OCI-M2 (cell line): ENCODE results near the gene PRKCA.
"Not testable (repeated sequence)": the region's sequence is repeated elsewhere in the genome, so short reads cannot be mapped to it uniquely, and the experiment has no call there.

Experiments used
- DNase-seq: peaks from one replicate; lab custom pipeline; 2025; ENCODE audit not compliant: unreplicated experiment; lab: John Stamatoyannopoulos, UW

The PRKCA gene

DNA sequence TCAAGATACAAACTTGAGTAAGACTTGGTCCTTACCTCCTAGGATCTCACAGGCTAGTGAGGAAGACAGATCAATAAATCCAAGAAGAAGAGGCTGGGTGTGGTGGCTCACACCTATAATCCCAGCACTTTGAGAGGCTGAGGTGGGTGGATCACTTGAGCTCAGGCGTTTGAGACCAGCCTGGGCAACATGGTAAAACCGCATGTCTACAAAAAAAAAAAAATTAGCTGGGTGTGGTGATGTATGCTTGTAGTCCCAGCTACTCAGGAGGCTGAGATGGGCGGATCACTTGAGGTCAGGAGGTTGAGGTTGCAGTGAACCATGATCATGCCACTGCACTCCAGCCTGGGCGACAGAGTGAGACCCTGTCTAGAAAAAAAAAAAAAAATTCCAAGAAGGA is 423.0 kb downstream of the PRKCA start:
- not testable (repeated sequence) for DNase-seq

DNA sequence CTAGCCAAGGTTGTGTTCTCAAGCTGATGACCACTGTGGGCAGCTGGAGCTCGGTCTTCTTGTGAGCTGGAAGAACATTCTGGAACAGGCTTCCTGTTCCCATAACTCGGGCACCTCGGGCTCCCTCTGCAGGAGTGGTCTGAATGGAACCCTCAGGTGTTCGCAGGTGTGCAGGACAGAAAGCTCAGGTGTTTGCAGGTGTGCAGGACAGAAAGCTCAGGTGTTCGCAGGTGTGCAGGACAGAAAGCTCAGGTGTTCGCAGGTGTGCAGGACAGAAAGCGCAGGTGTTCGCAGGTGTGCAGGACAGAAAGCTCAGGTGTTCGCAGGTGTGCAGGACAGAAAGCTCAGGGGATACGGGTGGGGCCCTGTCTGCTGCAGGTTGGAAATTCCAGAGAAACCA is 423.5 kb downstream of the PRKCA start:
- no peak for DNase-seq

DNA sequence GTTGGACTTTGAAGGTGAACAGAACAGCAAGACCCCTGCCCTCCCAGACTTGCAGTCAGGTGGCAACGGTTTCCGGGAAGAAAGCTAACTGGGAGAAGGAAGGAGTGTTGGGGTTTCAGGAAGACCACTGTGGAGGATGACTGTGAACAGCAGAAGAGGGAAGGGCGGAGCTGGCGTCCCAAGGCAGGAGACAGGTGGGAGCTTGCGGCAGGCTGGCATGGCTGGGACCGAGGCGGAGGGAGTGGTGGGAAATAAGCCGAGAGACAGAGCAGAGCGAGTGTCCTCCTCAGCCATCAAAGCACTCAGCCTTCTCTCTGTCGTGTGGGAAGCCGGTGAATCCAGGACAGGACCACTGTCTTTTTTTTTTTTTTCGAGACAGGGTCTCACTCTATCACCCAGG is 424.0 kb downstream of the PRKCA start:
- no peak for DNase-seq

DNA sequence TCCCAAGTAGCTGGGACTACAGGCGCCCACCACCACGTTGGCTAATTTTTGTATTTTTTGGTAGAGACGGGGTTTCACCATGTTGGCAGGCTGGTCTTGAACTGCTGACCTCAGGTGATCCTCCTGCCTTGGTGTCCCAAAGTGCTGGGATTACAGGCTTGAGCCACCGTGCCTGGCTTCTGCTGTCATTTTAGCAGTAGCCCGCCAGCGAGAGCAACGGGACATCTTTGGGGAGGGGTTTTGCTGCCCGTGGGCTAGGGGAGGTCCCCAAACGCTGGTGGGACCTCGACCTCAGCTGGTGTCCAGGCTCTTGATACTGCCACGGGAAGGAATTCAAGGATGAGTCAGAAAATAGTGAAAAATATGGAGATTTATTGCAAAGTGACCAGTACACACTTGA is 424.4 kb downstream of the PRKCA start:
- DNase-seq, result no peak

DNA sequence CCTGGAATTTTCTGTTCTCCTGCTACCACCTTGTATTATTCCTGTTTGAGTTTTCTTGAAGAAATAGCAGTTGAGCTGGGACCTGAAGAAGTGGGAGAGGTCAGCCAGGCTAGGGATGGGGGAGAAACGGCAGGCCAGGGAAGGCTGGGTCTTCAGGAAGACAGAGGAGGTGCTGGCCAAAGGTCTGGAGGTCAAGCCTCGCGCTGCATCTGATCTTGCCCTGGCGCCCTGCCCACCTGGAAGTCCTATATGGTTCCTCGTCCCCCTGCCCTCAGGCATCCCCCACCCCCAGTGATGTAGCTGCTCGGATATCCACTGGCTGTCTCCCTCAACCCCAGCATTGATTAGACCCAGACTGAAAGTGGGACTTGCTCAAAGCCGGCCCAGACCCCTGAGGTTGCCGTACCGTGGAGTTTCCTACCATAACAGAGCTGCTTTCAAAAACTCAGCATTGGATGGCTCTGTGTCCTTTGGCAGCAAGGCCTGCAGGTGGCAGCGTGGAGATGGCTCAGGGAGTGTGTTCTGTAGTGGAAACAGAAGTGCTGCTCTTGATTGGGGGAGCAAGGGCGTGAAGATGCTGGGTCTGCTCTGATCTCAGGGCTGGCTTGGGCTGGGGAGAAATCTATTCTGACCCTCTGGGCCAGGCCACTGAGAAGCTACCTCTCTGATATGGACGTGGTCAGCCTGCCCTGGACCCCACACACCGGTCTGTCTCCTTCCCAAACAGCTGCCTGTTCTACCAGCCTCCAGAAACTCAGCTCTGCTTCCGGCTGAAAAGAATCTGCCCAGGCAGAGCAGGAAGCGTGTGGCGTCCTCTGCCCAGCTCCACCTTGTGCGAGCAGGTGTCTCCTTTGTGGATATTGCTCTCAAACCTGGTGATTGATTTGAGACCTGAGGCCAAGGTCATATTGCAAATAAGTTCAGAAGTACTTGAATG is 425.5 kb downstream of the PRKCA start:
- no peak for DNase-seq

DNA sequence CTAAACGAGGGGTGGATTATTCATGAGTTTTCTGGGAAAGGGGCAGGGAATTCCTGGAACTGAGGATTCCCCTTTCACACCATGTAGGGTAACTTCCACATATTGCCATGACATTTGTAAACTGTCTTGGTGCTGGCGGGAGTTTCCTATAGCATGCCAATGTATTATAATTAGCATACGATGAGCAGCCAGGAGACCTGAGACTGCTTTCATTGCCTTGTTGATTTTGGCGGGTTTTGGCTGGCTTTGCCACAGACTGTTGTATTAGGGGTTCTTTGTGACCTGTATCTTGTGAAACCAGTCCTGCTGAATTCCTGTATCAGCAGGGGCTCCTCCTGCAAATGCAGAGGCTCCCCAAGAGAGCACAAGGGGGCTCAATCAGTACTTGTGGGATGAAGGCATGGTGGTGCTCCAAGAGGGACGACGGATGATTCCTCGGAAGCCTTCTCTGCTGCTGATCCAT is 428.1 kb downstream of the PRKCA start:
- DNase-seq, result no peak

DNA sequence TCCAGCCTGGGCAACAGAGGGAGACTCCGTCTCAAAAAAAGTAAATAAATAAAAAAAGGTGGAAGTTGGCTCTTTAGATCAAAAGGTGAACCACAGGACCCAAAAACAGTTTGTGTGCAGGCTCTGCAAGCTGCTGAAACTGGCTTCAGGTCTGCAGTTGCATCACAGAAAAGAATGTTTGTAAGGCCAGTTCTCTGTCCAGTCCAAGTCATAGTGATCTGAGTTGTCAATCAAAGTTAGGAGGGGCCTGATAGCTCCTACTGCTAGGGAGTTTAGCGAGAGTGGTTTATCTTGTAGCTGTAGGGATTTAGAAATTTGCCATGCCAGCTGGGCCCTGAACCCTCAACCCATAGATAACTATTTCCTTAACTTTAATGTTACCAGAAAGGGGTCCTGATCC is 431.3 kb downstream of the PRKCA start:
- no peak for DNase-seq

DNA sequence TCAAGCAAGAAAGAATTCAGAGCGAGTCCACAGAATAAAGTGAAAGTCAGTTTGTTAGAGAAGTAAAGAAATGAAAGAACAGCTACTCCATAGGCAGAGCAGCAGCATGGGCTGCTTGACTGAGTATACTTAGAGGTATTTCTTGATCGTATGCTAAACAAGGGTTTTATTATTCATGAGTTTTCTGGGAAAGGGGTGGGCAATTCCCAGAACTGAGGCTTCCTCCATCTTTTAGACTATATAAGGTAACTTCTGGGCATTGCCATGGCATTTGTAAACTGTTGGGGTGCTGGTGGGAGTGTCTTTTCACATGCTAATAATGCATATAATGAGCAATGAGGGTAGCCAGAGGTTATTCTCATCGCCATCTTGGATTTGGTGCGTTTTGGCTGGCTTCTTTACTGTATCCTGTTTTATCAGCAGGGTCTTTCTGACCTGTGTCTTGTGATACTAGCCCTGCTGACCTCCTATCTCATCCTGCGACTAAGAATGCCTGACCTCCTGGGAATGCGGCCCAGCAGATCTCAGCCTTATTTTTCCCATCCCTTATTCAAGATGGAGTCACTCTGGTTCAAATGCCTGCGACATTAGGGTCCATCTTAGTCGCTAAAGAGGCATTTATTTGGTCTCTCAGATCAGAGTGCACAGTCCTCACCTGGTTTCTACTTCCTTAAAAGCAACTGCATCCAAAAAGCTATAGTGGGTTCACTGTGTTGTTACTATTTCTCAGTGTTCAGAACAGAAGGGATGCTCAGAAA is 432.0 kb downstream of the PRKCA start:
- no peak for DNase-seq

DNA sequence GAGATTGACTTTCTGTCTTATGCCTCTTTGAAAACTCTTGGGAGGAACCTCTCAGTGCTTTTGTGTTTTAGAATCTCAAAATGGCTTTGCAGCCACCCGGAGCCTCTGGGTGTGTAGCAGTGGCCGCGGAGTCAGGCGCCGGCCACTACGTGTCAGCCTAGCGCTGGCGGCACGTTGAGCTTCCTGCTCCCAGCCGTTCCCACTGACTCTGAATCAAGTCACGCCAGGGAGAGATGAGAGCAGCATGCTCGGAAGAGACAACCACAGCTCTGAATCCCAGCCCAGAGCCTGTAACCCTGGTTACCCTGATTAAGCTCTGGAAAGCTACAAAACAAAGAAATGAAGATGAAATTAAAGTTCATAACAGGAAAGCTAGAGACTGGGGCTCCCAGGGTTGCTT is 435.1 kb downstream of the PRKCA start:
- DNase-seq, result no peak

DNA sequence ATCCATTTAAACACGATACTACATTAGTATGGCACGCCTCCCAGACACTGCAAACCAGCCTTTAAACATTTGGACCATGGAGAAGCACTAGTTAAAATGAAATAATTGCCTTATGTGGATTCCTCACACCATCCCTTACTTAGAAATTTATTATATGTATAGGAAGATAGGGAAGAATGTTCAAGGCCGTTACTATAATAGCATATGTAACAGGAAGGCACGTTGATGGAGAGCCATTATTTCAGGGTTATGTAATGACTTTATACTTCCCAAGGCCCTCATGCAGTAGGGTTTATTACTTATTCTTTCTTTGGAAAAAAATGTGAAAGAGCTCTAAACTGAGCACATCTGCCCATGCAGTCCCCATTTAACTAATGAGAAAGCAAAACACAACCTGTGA is 435.9 kb downstream of the PRKCA start:
- DNase-seq, result no peak

DNA sequence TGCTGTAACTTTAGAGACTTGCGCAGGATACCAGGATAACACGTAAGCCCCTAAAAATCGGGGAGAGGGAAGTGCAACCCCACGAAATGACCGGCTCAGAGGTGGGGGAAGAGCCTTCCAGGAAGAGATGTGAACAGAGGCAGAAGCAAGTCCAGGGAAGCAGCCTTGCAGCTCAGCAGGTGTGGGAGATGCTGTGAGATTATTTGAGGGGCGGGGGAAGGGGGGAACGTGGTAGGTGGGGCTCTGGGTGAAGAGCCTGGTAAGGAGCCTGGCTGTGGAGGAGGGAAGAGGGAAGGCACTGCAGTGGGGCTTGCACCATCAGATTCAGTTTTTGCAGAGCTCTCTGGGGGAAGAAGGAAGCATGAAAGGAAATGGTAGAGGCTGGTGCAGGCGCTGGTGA is 437.1 kb downstream of the PRKCA start:
- no peak for DNase-seq

DNA sequence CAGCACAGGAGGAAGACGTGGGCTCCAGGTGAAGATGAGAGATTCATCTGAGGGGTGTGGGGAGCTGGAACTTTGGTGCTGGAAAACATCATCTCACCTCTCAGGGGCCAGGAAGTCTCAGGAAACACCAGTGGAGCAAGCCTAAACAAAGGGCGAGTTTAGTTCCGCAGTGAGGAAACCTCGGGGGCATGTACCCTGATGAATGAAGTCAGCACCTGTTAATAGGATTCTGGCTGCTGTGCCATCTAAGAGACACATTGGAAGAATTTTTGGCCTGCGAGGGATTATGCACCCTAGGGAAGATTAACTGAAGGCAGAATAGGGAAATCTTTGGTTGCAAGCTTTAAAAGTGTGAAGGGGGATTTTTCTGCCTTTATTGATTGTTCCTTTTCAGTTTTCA is 437.8 kb downstream of the PRKCA start:
- DNase-seq, result no peak

DNA sequence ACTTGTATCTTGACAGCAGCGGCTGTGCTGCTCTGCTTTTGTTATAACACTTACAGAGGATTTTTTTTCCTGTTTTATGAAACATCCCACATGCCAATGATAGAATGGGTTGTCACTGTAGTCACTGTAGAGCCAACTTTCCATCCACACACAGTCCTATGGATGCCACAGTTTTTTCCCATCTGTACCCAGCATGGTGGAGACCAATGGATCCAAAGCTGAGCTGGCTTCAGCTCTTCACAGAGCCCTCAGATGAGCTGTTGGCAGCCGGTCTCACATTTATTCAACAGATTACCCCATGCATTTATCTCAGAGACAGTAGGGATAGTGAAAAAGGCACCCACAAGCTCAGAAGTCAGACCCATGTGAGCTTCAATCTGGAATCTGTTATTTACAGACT is 441.1 kb downstream of the PRKCA start:
- no peak for DNase-seq

DNA sequence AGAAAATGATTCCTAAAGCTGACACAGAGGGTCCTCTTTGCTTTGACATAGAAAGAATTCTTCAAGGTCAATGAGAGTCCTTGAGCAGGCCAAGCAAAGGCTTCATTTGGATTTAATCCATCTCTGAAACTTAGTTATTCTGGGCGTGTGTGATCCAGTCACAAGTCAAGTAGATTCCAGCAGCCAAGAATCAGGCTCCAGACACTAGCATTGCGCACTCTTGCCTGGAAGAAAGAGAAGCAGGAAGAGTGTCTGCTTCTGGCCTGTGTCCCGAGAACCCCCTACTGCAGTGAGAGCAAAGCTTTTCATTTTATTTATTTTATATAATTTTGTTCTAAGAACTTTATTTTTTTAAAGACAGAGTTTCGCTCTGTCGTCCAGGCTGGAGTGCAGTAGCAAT is 444.3 kb downstream of the PRKCA start:
- DNase-seq, result no peak

DNA sequence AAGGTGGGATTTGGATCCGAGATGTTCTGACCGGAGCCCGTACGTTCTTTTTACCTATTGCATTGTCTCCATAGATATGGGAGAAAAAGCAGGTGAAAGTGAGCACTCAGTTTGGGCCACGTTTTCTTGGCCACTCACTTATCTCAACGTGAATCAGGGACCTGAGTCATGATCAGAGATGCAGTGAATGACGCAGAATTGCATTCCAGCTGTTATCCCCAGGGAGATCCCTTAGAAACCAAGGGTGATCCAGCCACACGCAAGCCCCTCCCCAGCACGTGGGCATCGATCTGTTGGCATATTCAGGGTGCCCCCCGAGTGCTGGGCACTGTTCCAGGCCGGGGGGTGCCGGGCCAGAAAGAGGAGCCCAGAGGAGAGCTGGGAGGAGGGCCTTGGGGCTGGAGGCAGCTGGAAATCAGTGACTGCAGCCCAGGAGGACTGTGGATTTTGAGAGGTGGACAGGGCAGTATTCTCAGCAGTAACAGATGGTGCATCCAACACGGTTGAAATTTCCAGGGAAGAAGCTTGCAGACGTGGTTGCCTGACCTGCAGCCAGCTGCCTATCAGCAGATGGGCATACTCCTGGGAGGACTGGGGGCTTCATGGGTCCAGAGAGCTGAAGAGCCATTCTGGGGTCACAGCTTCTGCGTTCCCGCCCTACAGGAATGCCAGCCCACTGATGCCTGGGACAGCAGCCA is 445.3 kb downstream of the PRKCA start:
- no peak for DNase-seq

DNA sequence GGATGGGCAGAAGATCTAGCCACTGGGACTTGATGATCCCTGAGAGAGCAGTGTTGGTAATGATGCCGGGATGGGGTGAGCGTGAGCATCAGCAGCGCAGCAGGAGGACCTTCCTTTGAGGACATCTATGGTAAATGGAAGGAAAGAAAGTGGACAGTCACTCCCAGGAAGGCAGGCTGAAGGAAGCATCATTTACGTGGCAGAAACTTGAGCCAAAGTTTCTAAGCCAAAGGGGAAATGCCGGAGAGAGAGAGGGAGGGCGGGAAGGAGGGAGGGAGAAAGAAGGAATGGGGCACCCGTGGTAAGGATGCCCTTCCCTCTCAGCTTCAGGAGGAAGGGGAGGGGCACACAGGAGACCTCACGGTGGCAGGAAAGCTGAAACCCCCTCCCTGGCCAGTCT is 446.2 kb downstream of the PRKCA start:
- no peak for DNase-seq

DNA sequence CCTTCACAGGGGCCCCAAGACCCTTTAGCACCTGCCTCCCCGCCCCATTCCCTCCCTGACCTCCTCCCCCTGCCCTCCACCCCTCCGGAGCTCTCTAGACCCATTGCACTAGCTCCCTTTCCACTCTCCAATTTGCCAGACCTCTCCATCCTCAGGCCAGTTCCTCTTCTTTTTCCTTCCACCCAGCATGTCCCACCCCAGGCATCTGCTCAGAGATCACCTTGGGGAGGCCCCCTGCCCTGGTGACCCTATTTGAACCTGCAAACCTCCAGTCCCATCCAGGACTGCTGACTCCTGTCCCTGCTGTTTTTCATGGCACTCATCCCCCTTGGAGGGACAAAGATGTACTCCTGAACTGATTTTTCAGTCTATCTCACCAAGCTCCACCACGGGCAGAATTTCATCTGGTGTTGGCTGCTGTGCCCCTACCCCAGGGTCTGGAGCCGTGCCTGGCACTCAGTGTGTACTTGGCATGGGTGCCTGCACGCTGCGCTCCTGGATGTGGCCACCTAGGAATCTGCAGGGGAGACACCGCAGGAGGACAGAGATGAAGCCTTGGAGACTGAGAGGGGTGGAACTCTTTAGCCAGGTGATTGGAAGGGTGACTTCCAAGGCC is 446.9 kb downstream of the PRKCA start:
- DNase-seq, result no peak

DNA sequence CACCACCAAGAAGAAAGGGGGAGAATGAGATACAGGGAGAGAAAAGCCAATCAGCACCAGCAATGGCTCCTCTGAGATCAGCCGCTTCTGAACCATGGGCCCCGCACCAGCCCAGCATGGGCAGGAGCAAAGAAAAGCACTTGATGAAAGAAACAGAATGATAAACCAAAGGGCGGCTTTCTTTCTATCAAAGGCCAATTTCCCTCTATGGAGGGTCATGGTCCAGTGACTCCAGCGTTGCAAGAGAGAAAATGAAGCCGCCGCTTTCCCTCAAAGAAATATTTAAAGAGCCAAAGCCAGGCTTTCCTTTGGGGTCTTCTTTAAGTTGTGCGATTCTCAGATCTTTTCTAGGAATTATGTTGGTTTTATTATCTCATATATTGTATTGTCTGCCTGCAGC is 447.7 kb downstream of the PRKCA start:
- no peak for DNase-seq

DNA sequence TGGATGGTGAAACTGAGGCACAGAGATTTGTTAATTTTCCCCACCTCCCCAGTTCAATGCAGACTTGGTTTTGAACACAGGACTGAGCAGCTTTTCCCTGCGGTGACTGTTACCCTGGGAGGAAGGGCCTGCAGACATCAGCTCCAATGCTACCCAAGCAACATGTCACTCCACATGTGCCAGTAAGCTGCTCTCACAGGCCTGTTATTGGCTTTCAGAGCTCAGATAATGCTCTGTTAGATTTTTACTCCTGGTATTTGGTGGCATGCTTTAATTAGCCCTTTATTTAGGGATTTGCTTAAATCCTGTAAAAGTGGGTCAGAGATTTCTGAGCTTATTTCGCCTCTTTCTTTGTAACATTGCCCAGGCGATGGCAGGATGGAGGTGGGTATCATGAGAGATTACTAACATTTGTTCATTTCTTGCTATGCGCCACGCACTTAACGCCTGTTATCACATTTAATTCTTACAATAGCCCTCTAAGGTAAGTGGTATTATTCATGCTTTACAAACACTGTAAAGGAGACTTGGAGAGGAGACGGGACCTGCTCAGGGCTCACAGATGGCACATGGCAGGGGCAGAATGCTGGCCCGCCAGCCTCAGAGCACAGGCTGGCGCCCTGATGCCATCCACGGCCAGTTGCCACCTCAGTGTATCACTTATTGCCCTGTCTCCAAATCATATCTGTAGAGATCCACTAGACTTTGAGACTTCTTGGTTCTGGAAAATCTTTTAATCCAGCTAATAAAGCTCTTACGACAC is 448.5 kb downstream of the PRKCA start:
- no peak for DNase-seq

DNA sequence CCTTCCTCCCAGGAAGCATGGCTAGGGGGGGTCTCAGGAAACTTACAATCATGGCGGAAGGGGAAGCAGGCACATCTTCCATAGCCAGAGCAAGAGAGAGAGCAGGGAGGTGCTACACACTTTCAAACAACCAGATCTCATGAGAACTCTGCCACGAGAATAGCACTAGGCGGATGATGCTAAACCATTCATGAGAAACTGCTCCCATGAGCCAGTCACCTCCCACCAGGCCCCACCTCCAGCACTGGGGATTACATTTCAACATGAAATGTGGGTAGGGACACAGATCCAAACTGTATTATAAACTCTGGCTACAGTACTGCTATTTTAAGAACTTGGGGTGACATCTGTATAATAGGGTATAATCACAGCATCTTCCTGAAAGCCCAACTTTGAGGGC is 449.4 kb downstream of the PRKCA start:
- DNase-seq, result no peak
